Activated naive CD8-positive, alpha-beta T cell treated with anti-CD3 and anti-CD28 coated beads, Interleukin-2, amount 50 U/mL, for 24 hours (primary cell): Measurements from ENCODE around the gene CFAP74.

ENCODE experiments used
- ATAC-seq: fragments of 150-1000 bp; cut with Tn5 transposase; one replicate; pipeline ENCODE4 v1.10.0; 2021
- DNase-seq: peaks from one replicate; pipeline ENCODE4 v3.0.0; 2021
- H3K27ac Mint-ChIP-seq: one replicate; pipeline ENCODE4 v1.8.0; 2021; ENCODE audit warnings: mild to moderate bottlenecking, mixed read lengths
- H3K27me3 Mint-ChIP-seq: one replicate; pipeline ENCODE4 v1.8.0; 2021; ENCODE audit warnings: mixed read lengths
- H3K36me3 Mint-ChIP-seq: one replicate; pipeline ENCODE4 v1.8.0; 2021; ENCODE audit warnings: low read depth, mixed read lengths
- H3K4me1 Mint-ChIP-seq: one replicate; pipeline ENCODE4 v1.8.0; 2021; ENCODE audit warnings: mixed read lengths
- H3K4me3 Mint-ChIP-seq: one replicate; pipeline ENCODE4 v1.8.0; 2021; ENCODE audit warnings: mild to moderate bottlenecking, moderate library complexity, mixed read lengths
- H3K9me3 Mint-ChIP-seq: one replicate; pipeline ENCODE4 v1.8.0; 2021; ENCODE audit warnings: mixed read lengths

Gene CFAP74

DNA sequence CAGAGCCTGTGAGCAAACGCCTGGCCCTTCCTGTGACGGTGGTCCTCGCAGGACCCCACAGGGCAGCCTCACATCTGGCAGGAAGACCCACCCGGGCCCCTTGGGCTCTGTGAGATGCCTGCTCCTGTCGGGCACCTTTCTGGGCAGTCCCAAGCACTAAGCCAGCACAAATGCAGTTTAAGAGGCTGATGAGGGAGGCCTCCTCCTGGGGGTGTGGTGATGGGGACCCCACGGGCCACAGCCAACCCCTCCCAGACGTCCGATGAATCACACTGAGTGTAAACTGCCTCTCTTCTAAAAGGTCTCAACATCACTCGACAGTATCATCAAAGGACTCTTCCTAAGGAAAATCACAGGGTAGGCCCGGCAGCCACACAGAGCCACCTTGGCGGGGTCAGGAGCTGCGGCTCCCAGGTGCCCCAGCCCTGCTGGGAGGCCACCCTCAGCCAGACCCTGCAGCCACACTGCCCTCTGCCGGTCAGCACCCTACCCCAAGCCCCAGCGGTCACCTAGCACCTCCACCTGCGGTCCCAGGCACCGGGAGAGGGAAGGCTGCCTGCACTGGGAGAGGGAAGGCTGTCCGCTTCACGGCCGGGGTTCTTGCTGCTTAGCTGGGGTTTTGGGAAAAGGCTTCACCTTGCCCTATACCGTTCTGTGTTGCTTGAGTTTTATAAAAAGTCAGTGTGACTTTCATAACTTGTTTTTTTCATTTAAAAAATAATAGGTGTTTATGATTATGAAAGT lies 42.8 kb upstream of the CFAP74 start:
- Mint-ChIP-seq H3K27me3 (peaks cover 20% of the 10 kb centered on the region), H3K9me3 (no peaks in the 10 kb centered on the region), H3K27ac (no peak overlapping the region), H3K4me3 (no peak overlapping the region), H3K36me3 (no peaks in the 10 kb centered on the region), H3K4me1 (peaks cover 24% of the 10 kb centered on the region)
- no peak for ATAC-seq
- peak; percentile 78 for DNase-seq

DNA sequence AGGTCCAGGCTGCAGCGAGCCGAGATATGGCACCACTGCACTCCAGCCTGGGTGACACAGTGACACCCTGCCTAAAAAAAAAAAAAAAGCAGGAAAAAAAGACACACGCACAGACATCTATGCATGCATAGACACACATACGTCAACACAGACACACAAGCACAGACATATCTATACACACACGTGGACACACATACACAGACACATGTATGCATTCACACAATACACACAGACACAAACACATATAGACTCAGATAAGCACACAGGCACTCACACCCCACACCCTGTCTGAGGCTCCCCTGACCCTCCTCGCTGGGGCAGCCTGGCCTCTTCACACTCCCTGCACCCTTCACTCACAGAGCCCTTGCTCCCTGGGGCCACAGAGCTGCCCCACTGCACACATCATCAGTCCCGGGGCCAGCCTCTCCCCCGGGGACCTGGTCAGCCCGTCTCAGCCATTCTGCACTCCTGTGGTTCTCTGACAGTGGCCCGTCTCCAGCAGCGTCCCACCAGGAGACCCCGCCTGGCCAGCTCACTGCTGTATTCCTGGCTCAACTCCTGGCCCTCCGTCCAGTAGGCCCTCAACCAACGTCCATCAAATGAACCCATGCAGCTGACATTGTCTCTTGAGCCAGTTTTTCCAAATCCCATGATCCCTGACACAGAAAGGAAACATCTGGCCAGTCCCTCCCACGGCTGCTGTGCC lies 42.0 kb upstream of the CFAP74 start:
- Mint-ChIP-seq H3K27ac (peak overlapping the region; percentile 1), H3K27me3 (peaks cover 20% of the 10 kb centered on the region), H3K9me3 (no peaks in the 10 kb centered on the region), H3K4me3 (peak overlapping the region; percentile 7), H3K4me1 (peaks cover 24% of the 10 kb centered on the region), H3K36me3 (no peaks in the 10 kb centered on the region)
- DNase-seq, result no peak
- ATAC-seq, result no peak

DNA sequence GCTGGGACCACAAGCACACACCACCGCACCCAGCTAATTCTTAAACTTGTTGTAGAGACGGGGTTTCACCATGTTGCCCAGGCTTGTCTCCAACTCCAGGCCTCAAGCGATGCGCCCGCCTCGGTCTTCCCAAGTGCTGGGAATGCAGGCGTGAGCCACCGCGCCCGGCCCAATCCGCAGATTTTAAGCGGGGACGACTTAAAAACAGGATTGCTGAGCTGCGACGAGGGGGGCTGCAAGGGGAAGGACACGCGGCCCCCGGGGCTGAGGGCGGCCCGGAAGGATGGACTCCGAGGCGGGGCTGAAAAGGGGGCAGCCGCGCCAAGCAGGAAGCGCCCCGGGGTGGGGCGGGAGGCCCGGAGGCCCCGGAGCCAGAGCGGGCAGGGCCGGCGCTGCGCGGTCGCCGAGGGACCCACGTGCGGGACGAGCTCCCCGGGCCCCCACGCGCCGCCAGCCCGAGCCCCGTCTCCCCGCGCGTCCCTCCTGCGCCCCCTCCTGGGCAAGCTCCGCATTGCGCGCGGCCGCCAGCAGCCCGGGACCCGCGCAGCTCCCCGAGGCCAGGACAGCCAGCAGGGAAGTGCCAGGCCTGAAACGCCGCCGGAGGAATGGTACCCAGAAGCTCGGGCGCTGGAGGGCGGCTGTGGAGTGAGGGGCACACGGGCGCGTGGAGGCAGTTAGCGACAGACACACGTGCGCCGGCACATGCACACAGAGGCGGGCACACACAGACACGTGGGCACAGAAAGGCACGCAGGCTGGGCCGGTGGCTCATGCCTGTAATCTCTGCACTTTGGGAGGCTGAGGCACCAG lies 41.1 kb upstream of the CFAP74 start:
- peak; percentile 87 for DNase-seq
- Mint-ChIP-seq H3K27ac (peak overlapping the region; percentile 21), H3K4me3 (peak overlapping the region; percentile 39), H3K9me3 (no peaks in the 10 kb centered on the region), H3K36me3 (no peaks in the 10 kb centered on the region), H3K27me3 (peaks cover 20% of the 10 kb centered on the region), H3K4me1 (peaks cover 24% of the 10 kb centered on the region)
- ATAC-seq, result peak; percentile 57

DNA sequence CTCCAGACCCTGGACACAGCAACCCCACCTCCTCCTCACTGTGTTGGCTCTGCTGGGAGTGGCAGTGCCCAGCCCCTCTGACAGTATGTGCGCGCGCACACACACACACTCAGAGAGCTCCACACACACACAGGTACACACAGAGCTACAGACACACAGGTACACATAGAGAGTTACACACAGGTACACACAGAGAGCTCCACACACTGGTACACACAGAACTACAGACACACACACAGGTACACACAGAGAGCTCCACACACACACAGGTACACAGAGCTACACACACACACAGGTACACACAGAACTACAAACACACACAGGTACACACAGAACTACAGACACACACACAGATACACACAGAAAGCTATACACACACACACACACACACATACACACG lies 40.3 kb upstream of the CFAP74 start:
- Mint-ChIP-seq H3K4me1 (peaks cover 17% of the 10 kb centered on the region), H3K27ac (peak overlapping the region; percentile 21), H3K27me3 (peaks cover 14% of the 10 kb centered on the region)

DNA sequence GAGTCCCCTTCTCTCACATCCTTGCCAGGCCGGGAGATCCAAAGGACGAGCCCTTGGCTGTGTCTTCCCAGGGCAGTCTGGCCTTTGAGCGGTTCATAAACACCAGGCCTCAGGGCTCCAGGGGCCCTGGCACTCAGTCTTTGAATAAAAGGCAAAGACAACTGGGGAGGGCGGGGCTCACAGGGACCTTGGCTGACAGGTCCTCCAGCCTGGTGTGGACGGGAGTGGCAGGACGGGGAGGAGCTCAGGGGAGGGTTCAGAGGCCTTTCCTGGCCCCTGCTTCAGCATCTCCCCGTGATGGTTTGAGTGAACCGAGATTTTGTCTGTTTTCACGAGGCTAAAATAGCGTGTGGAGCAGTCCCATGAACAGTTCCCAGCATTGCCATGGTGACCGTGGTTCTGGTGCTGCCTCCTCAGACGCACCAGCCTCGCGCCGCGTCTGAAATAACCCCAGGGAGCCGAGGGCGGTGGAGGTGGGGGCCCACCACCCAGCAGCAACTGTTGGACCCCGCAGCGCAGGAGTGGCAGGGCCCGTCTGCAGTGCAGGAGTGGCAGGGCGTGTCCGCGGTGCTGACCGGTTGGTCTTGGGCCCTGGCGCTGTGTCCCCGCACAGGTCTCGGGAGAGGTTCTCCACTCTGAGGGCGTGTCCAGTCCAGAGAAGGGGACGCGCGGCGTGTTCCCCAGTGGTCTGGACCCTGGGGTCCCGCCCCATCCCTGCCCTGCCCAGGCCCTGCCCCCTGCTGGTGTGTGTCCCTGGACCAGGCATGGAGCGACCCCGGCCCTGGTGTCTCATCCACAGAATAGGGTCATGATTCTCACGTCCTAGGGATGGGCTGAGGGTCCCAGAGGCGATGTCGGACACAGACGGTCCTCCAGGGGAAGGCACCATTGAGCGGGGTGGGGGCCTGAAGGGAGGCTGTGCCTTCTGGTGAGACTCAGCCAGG lies 39.5 kb upstream of the CFAP74 start:
- DNase-seq, result no peak
- H3K4me3 Mint-ChIP-seq, result no peak overlapping the region
- no peak for ATAC-seq
- no peaks in the 10 kb centered on the region for H3K9me3 Mint-ChIP-seq
- H3K27me3 Mint-ChIP-seq, result peaks cover 8% of the 10 kb centered on the region
- no peaks in the 10 kb centered on the region for H3K36me3 Mint-ChIP-seq
- H3K27ac Mint-ChIP-seq, result no peak overlapping the region
- H3K4me1 Mint-ChIP-seq, result peaks cover 16% of the 10 kb centered on the region

More for the DNA sequence above, 40.3 kb upstream of the CFAP74 start:
- Mint-ChIP-seq H3K9me3 (no peaks in the 10 kb centered on the region), H3K36me3 (no peaks in the 10 kb centered on the region), H3K4me3 (peak overlapping the region; percentile 39)
- DNase-seq (no peak), ATAC-seq (no peak)

DNA sequence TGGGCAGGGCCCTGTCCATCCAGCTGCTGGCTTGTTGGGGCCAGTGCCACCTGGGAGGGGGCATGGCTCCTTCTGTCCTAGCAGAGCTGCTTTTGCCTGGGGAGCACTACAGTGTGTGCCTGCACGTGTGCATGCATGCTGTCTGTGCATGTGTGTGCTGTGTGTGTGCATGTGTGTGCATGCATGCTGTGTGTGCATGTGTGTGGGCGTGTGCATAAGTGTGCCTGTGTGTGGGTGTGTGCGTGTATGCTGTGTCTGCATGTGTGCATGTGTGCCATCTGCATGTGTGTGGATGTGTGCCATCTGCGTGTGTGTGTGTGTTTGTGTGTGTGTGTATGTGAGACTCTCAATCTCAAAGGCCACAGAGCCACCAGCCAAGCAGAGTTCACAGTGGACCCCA lies 38.3 kb upstream of the CFAP74 start:
- H3K9me3 Mint-ChIP-seq, result no peaks in the 10 kb centered on the region

DNA sequence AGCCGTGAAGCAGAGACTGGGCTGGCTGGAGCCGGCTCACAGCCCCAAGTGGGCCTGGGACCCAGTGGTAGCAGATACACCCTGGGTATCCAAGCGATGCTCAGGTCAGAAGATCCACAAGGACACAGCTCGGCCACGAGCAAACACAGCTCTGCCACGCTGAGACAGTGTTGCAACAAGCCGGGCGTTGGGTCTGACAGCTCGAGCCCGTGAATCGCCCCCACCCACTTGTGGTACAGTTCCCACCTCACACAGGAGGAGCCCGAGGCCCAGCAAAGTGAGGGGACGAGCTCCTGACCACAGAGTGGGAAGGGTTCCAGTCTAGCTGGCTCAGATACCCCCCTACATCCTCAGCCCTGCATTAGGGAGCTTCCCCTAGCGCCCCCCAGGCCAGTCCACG lies 37.7 kb upstream of the CFAP74 start:
- H3K27me3 Mint-ChIP-seq, result peaks cover 8% of the 10 kb centered on the region
- H3K9me3 Mint-ChIP-seq, result no peaks in the 10 kb centered on the region
- DNase-seq, result no peak
- no peak overlapping the region for H3K4me3 Mint-ChIP-seq
- peaks cover 16% of the 10 kb centered on the region for H3K4me1 Mint-ChIP-seq
- no peak for ATAC-seq
- no peak overlapping the region for H3K27ac Mint-ChIP-seq
- H3K36me3 Mint-ChIP-seq, result no peaks in the 10 kb centered on the region

More for the DNA sequence above, 38.3 kb upstream of the CFAP74 start:
- H3K4me3 Mint-ChIP-seq, result no peak overlapping the region
- ATAC-seq, result no peak
- peaks cover 8% of the 10 kb centered on the region for H3K27me3 Mint-ChIP-seq
- peaks cover 16% of the 10 kb centered on the region for H3K4me1 Mint-ChIP-seq
- no peaks in the 10 kb centered on the region for H3K36me3 Mint-ChIP-seq
- no peak for DNase-seq
- H3K27ac Mint-ChIP-seq, result no peak overlapping the region

DNA sequence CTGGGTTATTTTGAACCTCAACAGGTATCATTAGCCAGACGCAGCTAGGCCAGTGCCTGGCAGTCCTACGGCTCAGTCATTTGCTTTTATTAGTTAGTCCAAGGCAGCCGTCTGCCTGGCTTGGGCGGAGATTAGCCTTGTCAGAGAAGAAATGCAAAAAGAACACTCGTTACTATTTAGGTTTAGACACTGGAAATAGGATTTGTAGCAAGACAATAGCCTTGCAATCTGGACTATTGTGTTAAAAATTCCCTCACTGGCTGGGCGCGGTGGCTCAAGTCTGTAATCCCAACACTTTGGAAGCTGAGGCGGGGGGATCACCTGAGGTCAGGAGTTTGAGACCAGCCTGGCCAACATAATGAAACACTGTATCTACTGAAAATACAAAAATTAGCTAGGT lies 35.7 kb upstream of the CFAP74 start:
- DNase-seq, result no peak
- Mint-ChIP-seq H3K4me3 (no peak overlapping the region), H3K36me3 (no peaks in the 10 kb centered on the region), H3K4me1 (peaks cover 5% of the 10 kb centered on the region), H3K27me3 (peaks cover 3% of the 10 kb centered on the region), H3K9me3 (no peaks in the 10 kb centered on the region), H3K27ac (no peak overlapping the region)
- ATAC-seq, result no peak

DNA sequence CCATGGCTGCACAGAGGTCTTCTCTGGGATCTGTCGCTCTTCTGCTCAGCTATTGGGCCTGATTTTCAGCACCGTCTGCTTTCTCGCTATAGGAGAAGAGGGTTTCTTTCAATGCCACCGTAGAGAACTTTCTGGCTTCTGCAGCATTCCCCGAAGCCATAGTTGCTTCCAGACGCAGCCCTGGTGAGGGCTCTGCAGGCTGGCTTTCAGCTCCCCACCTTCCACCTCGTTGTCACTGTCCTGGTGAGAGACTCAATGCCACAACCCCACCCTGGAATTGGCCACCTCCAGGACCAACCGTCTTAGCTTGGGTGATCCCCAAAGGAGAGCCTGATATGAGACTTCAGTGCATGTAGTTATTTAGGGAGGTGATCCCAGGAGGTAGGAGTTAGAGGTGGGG lies 34.6 kb upstream of the CFAP74 start:
- H3K27me3 Mint-ChIP-seq, result no peaks in the 10 kb centered on the region
- no peak for DNase-seq
- no peak for ATAC-seq
- no peaks in the 10 kb centered on the region for H3K4me1 Mint-ChIP-seq
- H3K36me3 Mint-ChIP-seq, result no peaks in the 10 kb centered on the region
- no peaks in the 10 kb centered on the region for H3K9me3 Mint-ChIP-seq
- no peak overlapping the region for H3K27ac Mint-ChIP-seq
- H3K4me3 Mint-ChIP-seq, result no peak overlapping the region

DNA sequence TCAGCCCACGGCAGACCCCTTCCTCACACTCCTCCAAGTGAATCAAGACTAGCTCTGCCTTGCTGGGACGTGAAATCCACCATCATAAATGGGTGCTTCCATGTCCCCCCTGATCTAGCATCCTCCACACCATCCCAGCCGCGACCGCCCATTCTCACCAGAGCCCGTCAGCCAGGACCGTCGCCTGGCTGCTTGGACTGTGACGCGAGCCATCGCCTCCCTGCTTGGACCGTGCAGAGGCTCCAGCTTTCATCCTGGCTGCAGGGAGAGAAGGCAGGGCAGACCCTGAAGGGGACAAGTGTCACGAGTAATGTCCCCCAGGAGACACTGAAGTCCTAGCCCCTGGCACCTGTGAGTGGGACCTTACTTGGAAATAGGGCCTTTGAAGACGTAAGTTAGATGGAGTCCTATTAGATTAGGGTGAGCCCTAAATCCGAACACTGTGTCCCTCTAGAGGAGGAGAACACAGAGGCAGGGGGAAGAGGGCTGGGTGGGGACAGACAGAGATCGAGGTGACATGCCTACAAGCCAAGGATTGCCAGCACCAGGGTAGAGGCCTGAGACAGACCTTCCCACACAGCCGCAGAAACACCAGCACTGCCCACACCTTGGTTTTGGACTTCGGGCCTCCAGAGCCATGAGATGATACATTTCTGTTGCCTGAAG lies 33.9 kb upstream of the CFAP74 start:
- ATAC-seq, result no peak

DNA sequence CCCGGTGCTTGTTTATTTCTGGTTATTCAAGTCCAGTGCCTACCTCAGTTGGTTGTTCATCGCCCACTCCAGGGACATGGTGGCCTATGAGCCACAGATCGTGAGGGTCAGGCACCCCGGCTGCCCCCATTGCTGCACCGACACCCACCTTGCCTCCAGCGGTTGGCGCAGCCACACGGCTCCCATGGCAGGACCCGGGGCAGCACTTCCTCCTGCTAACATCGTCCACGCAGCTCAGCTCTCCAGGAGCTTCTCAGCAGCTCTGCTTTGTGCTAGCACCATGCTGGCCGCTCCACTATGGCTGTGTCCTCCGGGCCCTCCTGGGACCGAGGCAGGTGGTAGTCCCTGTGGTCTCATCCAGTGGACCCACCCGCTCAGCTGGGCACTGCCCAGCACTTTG lies 32.7 kb upstream of the CFAP74 start:
- H3K9me3 Mint-ChIP-seq, result no peaks in the 10 kb centered on the region
- no peak overlapping the region for H3K27ac Mint-ChIP-seq
- no peak overlapping the region for H3K4me3 Mint-ChIP-seq
- H3K36me3 Mint-ChIP-seq, result no peaks in the 10 kb centered on the region
- no peaks in the 10 kb centered on the region for H3K4me1 Mint-ChIP-seq
- no peaks in the 10 kb centered on the region for H3K27me3 Mint-ChIP-seq
- ATAC-seq (no peak), DNase-seq (no peak)

More for the DNA sequence above, 33.9 kb upstream of the CFAP74 start:
- Mint-ChIP-seq H3K4me3 (no peak overlapping the region), H3K4me1 (no peaks in the 10 kb centered on the region), H3K27ac (no peak overlapping the region), H3K36me3 (no peaks in the 10 kb centered on the region), H3K9me3 (no peaks in the 10 kb centered on the region), H3K27me3 (no peaks in the 10 kb centered on the region)
- no peak for DNase-seq

DNA sequence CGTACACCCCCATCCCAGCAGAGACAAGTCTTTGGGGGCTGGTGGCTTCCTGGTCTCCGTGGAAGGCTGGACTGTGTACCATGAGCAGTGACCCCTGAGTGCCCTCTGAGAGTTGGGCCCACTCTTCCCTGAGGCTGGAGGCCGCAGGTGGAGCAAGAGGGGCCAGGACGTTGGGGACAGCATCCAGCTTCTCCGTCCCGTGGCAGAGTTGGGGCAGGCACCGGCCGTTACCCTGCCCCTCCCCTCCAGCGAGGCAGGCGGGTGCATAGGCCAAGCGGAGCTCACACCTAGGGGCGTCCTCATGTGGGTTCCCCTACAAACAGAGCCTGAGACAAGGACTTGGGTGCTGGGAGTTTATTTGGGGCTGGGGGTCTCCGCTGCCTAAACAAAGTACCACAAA lies 29.6 kb upstream of the CFAP74 start:
- no peaks in the 10 kb centered on the region for H3K9me3 Mint-ChIP-seq
- H3K4me3 Mint-ChIP-seq, result no peak overlapping the region
- DNase-seq (no peak), ATAC-seq (no peak)
- H3K27ac Mint-ChIP-seq, result no peak overlapping the region
- no peaks in the 10 kb centered on the region for H3K27me3 Mint-ChIP-seq
- no peaks in the 10 kb centered on the region for H3K36me3 Mint-ChIP-seq
- H3K4me1 Mint-ChIP-seq, result no peaks in the 10 kb centered on the region

DNA sequence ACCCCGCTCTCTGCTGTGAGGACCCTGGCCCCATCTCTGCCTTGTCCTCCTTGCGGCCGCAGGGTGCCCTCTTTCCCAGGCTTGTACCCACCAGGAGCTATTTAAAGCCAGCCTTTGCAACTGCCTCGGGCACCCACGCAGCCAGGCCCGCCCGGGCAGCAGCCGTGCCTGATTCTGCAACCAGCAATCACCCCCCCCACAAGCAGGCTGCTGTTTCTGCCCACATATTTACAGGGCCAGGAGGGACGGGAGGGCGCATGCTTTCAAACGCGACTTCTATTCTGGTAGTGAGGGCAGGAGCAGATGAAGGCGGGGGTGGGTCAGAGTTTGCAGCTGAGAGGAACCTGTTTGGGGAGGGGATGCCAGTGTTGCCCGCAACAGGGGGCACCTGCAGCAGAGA lies 29.2 kb upstream of the CFAP74 start:
- Mint-ChIP-seq H3K36me3 (no peaks in the 10 kb centered on the region), H3K4me1 (no peaks in the 10 kb centered on the region), H3K4me3 (no peak overlapping the region), H3K27ac (no peak overlapping the region), H3K27me3 (no peaks in the 10 kb centered on the region), H3K9me3 (no peaks in the 10 kb centered on the region)
- DNase-seq, result no peak
- no peak for ATAC-seq
